IPS-18c (cell line): ENCODE results near the gene MAP1B.

Source experiments
- H3K4me3 ChIP-seq: 2 replicates; pipeline ENCODE4 v1.7.0; 2013; ENCODE audit warnings: low read depth, mild to moderate bottlenecking, low read length, moderate library complexity; ENCODE audit not compliant: insufficient read depth
- H3K9me3 ChIP-seq: one replicate; pipeline ENCODE4 v1.6.1; 2013; ENCODE audit warnings: mild to moderate bottlenecking, low read length, moderate library complexity; ENCODE audit not compliant: control insufficient read depth, insufficient read depth

Gene MAP1B

DNA sequence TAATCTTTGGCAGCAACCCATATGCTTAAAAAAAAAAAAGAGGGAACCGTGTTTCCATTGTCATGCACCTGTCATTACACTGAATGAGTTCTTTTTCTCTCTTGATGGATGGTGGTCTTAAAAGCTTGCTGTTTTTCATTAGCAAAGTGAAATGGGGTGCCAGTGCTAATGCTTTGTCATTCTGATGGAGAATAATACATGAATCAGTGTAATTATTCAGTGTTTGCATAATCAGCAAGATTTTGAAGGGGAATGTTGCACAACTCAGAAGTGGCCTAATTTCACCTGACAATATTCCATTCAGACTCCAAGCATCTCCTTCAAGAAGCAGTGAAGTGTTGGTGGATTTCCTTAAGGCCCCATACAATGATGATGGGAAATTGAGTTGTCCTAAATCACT, 38.1 kb downstream of the MAP1B start:
- no peak overlapping the region for H3K4me3 ChIP-seq
- no peaks in the 10 kb centered on the region for H3K9me3 ChIP-seq

- no peak overlapping the region for H3K4me3 ChIP-seq
- no peaks in the 10 kb centered on the region for H3K9me3 ChIP-seq
These were observed 38.8 kb downstream of the MAP1B start for GRCh38 chr5:72146056-72146455.

- Histone ChIP-seq H3K4me3 (no peak overlapping the region), H3K9me3 (no peaks in the 10 kb centered on the region)
These were observed 40.3 kb downstream of the MAP1B start for GRCh38 chr5:72147569-72147968.

- H3K4me3 ChIP-seq, result no peak overlapping the region
- H3K9me3 ChIP-seq, result no peaks in the 10 kb centered on the region
These were observed 42.5 kb downstream of the MAP1B start for GRCh38 chr5:72149742-72150141.

GRCh38 chr5:72151169-72151568, 43.9 kb downstream of the MAP1B start:
- Histone ChIP-seq H3K4me3 (no peak overlapping the region), H3K9me3 (no peaks in the 10 kb centered on the region)

- no peak overlapping the region for H3K4me3 ChIP-seq
- H3K9me3 ChIP-seq, result no peaks in the 10 kb centered on the region
These were observed 44.4 kb downstream of the MAP1B start for GRCh38 chr5:72151646-72152045.

DNA sequence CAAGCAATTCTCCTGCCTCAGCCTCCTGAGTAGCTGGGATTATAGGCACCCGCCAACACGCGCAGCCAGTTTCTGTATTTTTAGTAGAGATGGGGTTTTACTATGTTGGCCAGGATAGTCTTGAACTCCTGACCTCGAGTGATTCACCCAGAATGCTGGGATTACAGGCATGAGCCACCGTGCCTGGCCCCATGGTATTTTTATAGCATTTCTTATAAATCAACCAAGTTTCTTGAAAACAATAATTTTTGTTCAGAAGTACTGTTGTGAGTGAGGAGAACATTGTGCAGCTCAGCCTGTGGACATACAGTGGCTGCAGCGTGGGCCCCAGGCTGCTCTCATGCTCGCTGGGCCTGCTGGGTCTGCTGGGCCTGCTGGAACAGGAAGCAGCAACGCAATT, 45.3 kb downstream of the MAP1B start:
- Histone ChIP-seq H3K4me3 (no peak overlapping the region), H3K9me3 (no peaks in the 10 kb centered on the region)

GRCh38 chr5:72153551-72153950, 46.3 kb downstream of the MAP1B start:
- Histone ChIP-seq H3K9me3 (no peaks in the 10 kb centered on the region), H3K4me3 (no peak overlapping the region)

GRCh38 chr5:72154076-72154756, 46.9 kb downstream of the MAP1B start:
- Histone ChIP-seq H3K9me3 (no peaks in the 10 kb centered on the region), H3K4me3 (no peak overlapping the region)

- H3K4me3 ChIP-seq, result no peak overlapping the region
- no peaks in the 10 kb centered on the region for H3K9me3 ChIP-seq
These were observed 49.8 kb downstream of the MAP1B start for GRCh38 chr5:72156946-72157624.

DNA sequence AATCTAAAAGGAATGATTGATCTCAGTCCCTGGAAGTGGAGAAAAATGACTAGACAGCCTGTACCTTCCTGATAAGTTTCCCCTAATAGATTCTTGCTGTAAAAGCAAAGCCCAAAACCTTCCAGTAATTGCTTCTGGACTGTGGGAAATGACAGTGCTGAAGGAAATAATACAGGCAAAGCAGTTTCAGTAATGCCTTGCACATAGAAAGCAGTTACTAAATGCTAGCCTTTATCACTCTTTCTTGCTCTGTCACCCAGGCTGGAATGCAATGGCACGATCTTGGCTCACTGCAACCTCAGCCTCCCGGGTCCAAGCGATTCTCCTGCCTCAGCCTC, 50.3 kb downstream of the MAP1B start:
- Histone ChIP-seq H3K4me3 (no peak overlapping the region), H3K9me3 (no peaks in the 10 kb centered on the region)

DNA sequence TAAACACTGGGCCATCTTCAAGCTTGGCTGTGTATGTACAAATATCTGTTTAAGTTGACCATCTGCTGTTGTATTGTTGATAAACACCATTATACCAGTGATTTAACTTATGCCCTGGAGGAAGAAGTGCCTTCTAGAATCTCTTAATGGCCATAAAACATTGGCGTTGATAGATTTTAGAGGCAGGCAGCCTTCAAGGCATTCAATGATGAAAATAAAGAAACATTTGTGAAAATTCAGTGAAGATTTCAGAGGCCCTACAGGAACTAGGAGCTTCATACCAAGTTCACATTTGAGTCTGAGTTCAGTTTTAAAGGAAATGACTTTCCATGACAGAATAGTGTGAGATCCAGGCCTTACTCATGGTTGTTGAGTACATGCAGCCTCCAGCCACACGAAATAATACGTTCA, 52.2 kb downstream of the MAP1B start:
- no peaks in the 10 kb centered on the region for H3K9me3 ChIP-seq
- H3K4me3 ChIP-seq, result no peak overlapping the region

DNA sequence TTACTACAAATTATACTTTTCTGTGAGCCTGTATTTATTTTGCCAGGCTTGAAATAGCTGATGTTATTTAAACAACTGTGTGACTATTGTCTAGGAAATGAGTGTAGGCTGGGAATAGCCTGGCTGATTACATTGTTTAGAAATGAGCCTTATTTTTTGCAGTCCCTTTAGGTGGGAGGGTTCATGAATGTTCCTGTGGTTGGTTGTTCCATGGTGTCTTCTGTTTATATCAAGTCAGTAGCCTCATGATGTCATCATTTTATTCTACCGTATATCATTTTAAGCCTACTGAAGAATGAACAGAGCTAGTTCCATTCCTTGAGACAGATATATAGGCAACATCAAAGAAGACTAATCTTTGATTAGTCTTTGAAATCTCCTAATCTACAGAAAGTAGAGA, 53.1 kb downstream of the MAP1B start:
- H3K9me3 ChIP-seq, result no peaks in the 10 kb centered on the region

DNA sequence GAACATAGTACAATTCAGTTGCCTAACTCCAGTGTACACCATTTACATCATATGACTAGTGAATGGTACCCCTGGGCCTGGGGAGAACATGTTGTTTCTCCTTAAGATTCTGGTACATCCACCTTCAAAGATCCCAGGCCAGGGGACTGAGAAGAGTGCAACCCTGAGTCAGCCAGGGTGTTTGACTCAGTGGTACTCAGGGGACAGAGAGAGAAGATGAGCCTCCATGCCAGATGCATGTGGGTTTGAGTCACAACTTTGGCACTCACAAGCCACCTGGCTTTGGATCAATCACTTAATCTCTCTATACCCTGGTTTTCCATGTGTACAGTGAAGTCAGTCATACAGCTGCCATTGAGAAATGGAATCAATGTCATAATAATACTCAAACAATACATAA, 53.7 kb downstream of the MAP1B start:
- Histone ChIP-seq H3K9me3 (no peaks in the 10 kb centered on the region), H3K4me3 (no peak overlapping the region)

More for the DNA sequence above, 53.1 kb downstream of the MAP1B start:
- H3K4me3 ChIP-seq, result no peak overlapping the region

- no peak overlapping the region for H3K4me3 ChIP-seq
- H3K9me3 ChIP-seq, result no peaks in the 10 kb centered on the region
These were observed 54.7 kb downstream of the MAP1B start for GRCh38 chr5:72161951-72162350.

GRCh38 chr5:72163349-72163983, 56.2 kb downstream of the MAP1B start:
- H3K4me3 ChIP-seq, result no peak overlapping the region
- no peaks in the 10 kb centered on the region for H3K9me3 ChIP-seq

- Histone ChIP-seq H3K9me3 (no peaks in the 10 kb centered on the region), H3K4me3 (no peak overlapping the region)
These were observed 59.0 kb downstream of the MAP1B start for GRCh38 chr5:72166070-72166979.
